H1 (cell line): Measurements from ENCODE around the gene WDR7.

Experiments used
- BCL11A ChIP-seq, 2 experiments: IDR thresholded peaks; one replicate each; pipeline ENCODE4 v1.6.1; 2011; ENCODE audit warnings: low read depth in 2 of 2, low read length in 2 of 2, mild to moderate bottlenecking in 2 of 2
- EGR1 ChIP-seq: IDR thresholded peaks from 2 replicates; pipeline ENCODE4 v1.6.1; 2011; ENCODE audit warnings: low read depth, low read length, borderline replicate concordance
- EP300 ChIP-seq, 2 experiments: IDR thresholded peaks; 1 replicate in 1 of 2; 2 replicates in 1 of 2; pipeline ENCODE4 v1.6.1; 2011 to 2012; ENCODE audit warnings: low read depth in 2 of 2, low read length in 2 of 2, mild to moderate bottlenecking in 2 of 2, borderline replicate concordance in 1 of 2, inconsistent platforms in 1 of 2, moderate library complexity in 1 of 2
- EZH2 ChIP-seq: fragments of 200-600 bp; sonication (generic); IDR thresholded peaks from 2 replicates; pipeline ENCODE4 v1.7.1; 2012; ENCODE audit warnings: low read depth, mild to moderate bottlenecking, moderate library complexity, low read length, inconsistent platforms; ENCODE audit not compliant: severe bottlenecking
- PHF8 ChIP-seq: fragments of 200-600 bp; sonication (generic); conservative IDR thresholded peaks from 2 replicates; pipeline ENCODE4 v1.7.1; 2012; ENCODE audit warnings: low read depth, mild to moderate bottlenecking, inconsistent platforms, low read length, moderate library complexity
- SRF ChIP-seq: IDR thresholded peaks from 2 replicates; pipeline ENCODE4 v1.6.1; 2011; ENCODE audit warnings: mild to moderate bottlenecking, low read depth, low read length, moderate library complexity
- TF ChIP-seq, protein P1 (sequence below), 3 experiments: IDR thresholded peaks; 1 replicate in 2 of 3; 2 replicates in 1 of 3; pipeline versions ENCODE4 v1.5.1 to v1.6.1; 2011; ENCODE audit warnings: low read length in 3 of 3, mild to moderate bottlenecking in 3 of 3, inconsistent platforms in 2 of 3, low read depth in 1 of 3, moderate library complexity in 1 of 3; ENCODE audit not compliant: insufficient read depth in 1 of 3; ENCODE audit errors: control extremely low read depth in 1 of 3

DNA sequence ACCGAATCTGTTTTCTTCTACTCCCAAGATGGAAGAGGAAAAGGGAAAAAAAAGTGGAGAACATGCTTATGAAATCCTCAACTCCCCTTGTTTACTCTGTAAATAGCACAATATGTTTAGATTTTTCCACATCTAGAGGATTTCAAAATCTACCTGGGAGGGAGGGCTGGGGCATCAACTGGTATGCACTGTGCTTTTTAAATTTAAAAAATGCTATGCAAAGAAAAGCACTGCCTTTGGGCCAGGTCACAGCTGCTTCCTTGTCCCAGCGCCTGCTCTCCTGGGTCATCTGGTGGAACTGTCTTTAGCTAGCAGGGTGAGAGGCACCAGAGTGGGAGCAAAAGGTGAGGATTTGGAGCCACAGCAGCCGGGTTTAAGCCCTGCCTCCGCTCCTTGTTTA lies 407.6 kb downstream of the WDR7 start:
- TF ChIP-seq, protein P1, sequence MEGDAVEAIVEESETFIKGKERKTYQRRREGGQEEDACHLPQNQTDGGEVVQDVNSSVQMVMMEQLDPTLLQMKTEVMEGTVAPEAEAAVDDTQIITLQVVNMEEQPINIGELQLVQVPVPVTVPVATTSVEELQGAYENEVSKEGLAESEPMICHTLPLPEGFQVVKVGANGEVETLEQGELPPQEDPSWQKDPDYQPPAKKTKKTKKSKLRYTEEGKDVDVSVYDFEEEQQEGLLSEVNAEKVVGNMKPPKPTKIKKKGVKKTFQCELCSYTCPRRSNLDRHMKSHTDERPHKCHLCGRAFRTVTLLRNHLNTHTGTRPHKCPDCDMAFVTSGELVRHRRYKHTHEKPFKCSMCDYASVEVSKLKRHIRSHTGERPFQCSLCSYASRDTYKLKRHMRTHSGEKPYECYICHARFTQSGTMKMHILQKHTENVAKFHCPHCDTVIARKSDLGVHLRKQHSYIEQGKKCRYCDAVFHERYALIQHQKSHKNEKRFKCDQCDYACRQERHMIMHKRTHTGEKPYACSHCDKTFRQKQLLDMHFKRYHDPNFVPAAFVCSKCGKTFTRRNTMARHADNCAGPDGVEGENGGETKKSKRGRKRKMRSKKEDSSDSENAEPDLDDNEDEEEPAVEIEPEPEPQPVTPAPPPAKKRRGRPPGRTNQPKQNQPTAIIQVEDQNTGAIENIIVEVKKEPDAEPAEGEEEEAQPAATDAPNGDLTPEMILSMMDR (IDR thresholded peaks at IDR 0.05; ENCODE audit: control extremely low read depth in 1 of 3, insufficient read depth in 1 of 3, low read depth in 1 of 3, low read length in 3 of 3) = no peak
- TF ChIP-seq BCL11A (IDR thresholded peaks at IDR 0.05; ENCODE audit: low read depth in 2 of 2, low read length in 2 of 2) (no peak), EZH2 (no peak), EP300 (IDR thresholded peaks at IDR 0.05; ENCODE audit: borderline replicate concordance in 1 of 2, low read depth in 2 of 2, low read length in 2 of 2) (no peak), PHF8 (no peak), SRF (no peak), EGR1 (no peak)
